ENCODE measurements around the gene FCN2. TPM values are rescaled to one million over a fixed set of nuclear protein-coding genes. Genes with fewer than 3 reads are reported as not detected.

FCN2 gene
- total and polyA plus RNA-seq, 2 of the 4 experiments (the other 2 are of a cell fraction), result not detected

DNA sequence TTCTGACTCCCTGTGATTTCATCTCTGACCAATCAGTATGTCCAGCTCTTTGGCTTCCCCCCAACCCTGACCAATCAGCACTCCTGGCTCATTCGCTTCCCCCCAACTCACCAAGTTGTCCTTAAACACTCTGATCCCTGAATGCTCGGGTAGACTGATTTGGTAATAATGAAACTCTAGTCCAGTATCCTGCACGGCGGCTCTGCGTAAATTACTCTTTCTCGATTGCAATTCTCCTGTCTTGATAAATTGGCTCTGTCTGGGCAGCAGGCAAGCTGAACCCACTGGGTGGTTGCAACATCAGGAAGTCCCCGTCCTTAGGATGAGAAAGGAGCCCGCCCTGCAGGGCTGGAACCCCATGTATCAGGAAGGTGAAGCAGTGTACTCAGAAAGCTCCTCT, 10.4 kb downstream of the FCN2 start:
- Histone ChIP-seq H2AK9ac (replicated peaks; ENCODE audit: low read depth, low read length, poor library complexity) (no peak overlapping the region), H2BK5ac (ENCODE audit: low read depth, low read length, poor library complexity, severe bottlenecking) (no peak overlapping the region), H3K36me3 (ENCODE audit: control insufficient read depth, insufficient read depth, low read length) (no peaks in the 10 kb centered on the region), H2BK120ac (ENCODE audit: low read depth, low read length) (no peak overlapping the region), H4K5ac (ENCODE audit: low read depth, low read length) (no peak overlapping the region), H4K8ac (ENCODE audit: low read depth in 2 of 2, low read length in 2 of 2) (no peak overlapping the region), H3K9me1 (ENCODE audit: insufficient read depth, low read length) (no peaks in the 10 kb centered on the region), H2BK15ac (ENCODE audit: low read depth, low read length) (no peak overlapping the region), H2AFZ (replicated peaks; ENCODE audit: low read length, poor library complexity) (no peak overlapping the region), H3K56ac (ENCODE audit: extremely low read depth, insufficient read depth, low read length) (no peak overlapping the region), H3K4ac (ENCODE audit: low read depth, low read length) (no peak overlapping the region), H4K20me1 (ENCODE audit: insufficient read depth, low read length) (no peaks in the 10 kb centered on the region), H3K23ac (ENCODE audit: low read depth, low read length) (no peak overlapping the region), H3K79me1 (ENCODE audit: low read depth in 1 of 2, low read length in 2 of 2) (no peaks in the 10 kb centered on the region), H3K4me2 (ENCODE audit: low read depth, low read length) (no peak overlapping the region), H3K14ac (replicated peaks; ENCODE audit: low read depth, low read length) (no peak overlapping the region), H2AK5ac (ENCODE audit: low read depth, low read length) (no peak overlapping the region), H3K9ac (ENCODE audit: low read depth, low read length) (no peak overlapping the region), H3K4me3 (ENCODE audit: insufficient read depth, low read depth, low read length) (no peak overlapping the region), H3K4me1 (ENCODE audit: control insufficient read depth, insufficient read depth, low read length) (peaks cover 4% of the 10 kb centered on the region), H3K27ac (ENCODE audit: insufficient read depth, low read length) (no peak overlapping the region), H3K27me3 (ENCODE audit: control insufficient read depth, insufficient read depth, low read length) (peaks cover 35% of the 10 kb centered on the region), H3K9me3 (ENCODE audit: control insufficient read depth, insufficient read depth, low read length) (peaks cover 3% of the 10 kb centered on the region; the same call in 1 of the 2 replicates), H4K91ac (ENCODE audit: insufficient read depth, low read depth, low read length) (no peak overlapping the region), H3K18ac (ENCODE audit: low read depth, low read length) (no peak overlapping the region), H2BK20ac (ENCODE audit: low read depth, low read length) (no peak overlapping the region)
- DNase-seq (no peak), ATAC-seq (ENCODE audit: low read depth) (no peak)
- no TSS peak for BruUV-seq (replicated peaks)
- intact Hi-C loops (cut with micrococcal nuclease), result no loop called here
- in situ Hi-C loops (cut with MboI; ENCODE audit: low sequenced_read_pairs), result no loop called here
- 63% methylated on average over 4 of the region's 8 CpGs; no CpG with 5 or more reads in 1 of the 2 experiments for WGBS, 2 experiments (ENCODE audit: extremely low coverage in 2 of 2, insufficient read length in 1 of 2)
- TF ChIP-seq MXI1 (IDR thresholded peaks at IDR 0.05; ENCODE audit: borderline replicate concordance, low read depth, low read length) (no peak), CHD1 (IDR thresholded peaks at IDR 0.05; ENCODE audit: low read depth, low read length) (no peak), CEBPB (IDR thresholded peaks at IDR 0.05; ENCODE audit: low read depth, low read length) (no peak), POLR2A (IDR thresholded peaks at IDR 0.05; ENCODE audit: low read depth, low read length) (no peak), RCOR1 (IDR thresholded peaks at IDR 0.05; ENCODE audit: insufficient replicate concordance, low read length) (no peak), MAFK (IDR thresholded peaks at IDR 0.05; ENCODE audit: low read depth, low read length) (no peak), RFX5 (IDR thresholded peaks at IDR 0.05; ENCODE audit: low read depth, low read length) (no peak), SMC3 (IDR thresholded peaks at IDR 0.05; ENCODE audit: low read depth, low read length) (no peak), FOS (IDR thresholded peaks at IDR 0.05; ENCODE audit: low read depth, low read length) (no peak), RAD21 (IDR thresholded peaks at IDR 0.05; ENCODE audit: low read length) (no peak), BHLHE40 (IDR thresholded peaks at IDR 0.05; ENCODE audit: low read depth, low read length) (no peak), MAZ (IDR thresholded peaks at IDR 0.05; ENCODE audit: borderline replicate concordance, low read depth, low read length) (no peak), NFE2L2 (IDR thresholded peaks at IDR 0.05; ENCODE audit: low read depth, low read length) (no peak)
- TF ChIP-seq, protein P1, sequence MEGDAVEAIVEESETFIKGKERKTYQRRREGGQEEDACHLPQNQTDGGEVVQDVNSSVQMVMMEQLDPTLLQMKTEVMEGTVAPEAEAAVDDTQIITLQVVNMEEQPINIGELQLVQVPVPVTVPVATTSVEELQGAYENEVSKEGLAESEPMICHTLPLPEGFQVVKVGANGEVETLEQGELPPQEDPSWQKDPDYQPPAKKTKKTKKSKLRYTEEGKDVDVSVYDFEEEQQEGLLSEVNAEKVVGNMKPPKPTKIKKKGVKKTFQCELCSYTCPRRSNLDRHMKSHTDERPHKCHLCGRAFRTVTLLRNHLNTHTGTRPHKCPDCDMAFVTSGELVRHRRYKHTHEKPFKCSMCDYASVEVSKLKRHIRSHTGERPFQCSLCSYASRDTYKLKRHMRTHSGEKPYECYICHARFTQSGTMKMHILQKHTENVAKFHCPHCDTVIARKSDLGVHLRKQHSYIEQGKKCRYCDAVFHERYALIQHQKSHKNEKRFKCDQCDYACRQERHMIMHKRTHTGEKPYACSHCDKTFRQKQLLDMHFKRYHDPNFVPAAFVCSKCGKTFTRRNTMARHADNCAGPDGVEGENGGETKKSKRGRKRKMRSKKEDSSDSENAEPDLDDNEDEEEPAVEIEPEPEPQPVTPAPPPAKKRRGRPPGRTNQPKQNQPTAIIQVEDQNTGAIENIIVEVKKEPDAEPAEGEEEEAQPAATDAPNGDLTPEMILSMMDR (conservative IDR thresholded peaks at IDR 0.05; ENCODE audit: low read depth, low read length), result no peak
- TF ChIP-seq, protein P2, sequence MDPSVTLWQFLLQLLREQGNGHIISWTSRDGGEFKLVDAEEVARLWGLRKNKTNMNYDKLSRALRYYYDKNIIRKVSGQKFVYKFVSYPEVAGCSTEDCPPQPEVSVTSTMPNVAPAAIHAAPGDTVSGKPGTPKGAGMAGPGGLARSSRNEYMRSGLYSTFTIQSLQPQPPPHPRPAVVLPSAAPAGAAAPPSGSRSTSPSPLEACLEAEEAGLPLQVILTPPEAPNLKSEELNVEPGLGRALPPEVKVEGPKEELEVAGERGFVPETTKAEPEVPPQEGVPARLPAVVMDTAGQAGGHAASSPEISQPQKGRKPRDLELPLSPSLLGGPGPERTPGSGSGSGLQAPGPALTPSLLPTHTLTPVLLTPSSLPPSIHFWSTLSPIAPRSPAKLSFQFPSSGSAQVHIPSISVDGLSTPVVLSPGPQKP (IDR thresholded peaks at IDR 0.05; ENCODE audit: borderline replicate concordance, low read depth, low read length), result no peak
- TF ChIP-seq, protein P3, sequence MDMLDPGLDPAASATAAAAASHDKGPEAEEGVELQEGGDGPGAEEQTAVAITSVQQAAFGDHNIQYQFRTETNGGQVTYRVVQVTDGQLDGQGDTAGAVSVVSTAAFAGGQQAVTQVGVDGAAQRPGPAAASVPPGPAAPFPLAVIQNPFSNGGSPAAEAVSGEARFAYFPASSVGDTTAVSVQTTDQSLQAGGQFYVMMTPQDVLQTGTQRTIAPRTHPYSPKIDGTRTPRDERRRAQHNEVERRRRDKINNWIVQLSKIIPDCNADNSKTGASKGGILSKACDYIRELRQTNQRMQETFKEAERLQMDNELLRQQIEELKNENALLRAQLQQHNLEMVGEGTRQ (IDR thresholded peaks at IDR 0.05; ENCODE audit: low read depth, low read length), result no peak
- ChIA-PET POLR2A (ENCODE audit: unreplicated experiment) (no interaction called here), CTCF (no interaction called here)
- dilution Hi-C loops (cut with HindIII; ENCODE audit: low sequenced_read_pairs, unreplicated experiment), result no loop called here

Data from IMR-90 (cell line).